GM19023 (cell line): ENCODE results near the gene PHACTR1.

Experiments used
- ATAC-seq: cut with Tn5 transposase; IDR thresholded peaks from one replicate; pipeline ENCODE4 v1.9.1; 2021; ENCODE audit warnings: mild to moderate bottlenecking, moderate library complexity; ENCODE audit not compliant: unreplicated experiment

PHACTR1 gene

DNA sequence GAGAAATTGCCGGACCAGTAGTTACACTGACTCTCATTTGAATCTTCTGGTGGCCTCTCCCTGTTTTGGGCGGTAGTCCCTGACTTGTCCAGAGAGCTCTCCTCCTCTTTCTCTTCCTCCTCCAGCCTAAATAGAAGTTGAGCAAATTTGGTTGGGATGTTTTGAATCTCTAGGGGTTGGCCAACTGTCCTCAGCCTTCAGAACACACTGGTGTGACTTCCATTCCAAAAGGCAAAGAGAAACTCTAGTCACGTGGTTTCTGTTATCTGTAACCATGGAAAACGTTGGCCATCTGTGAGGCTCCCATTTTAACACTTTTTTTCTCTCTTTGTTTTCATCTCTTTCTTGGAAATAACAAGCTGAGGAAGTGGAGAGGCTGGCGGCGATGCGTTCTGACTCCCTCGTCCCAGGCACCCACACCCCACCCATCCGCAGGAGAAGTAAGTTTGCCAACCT lies 336.5 kb downstream of the PHACTR1 start:
- no peak for ATAC-seq

DNA sequence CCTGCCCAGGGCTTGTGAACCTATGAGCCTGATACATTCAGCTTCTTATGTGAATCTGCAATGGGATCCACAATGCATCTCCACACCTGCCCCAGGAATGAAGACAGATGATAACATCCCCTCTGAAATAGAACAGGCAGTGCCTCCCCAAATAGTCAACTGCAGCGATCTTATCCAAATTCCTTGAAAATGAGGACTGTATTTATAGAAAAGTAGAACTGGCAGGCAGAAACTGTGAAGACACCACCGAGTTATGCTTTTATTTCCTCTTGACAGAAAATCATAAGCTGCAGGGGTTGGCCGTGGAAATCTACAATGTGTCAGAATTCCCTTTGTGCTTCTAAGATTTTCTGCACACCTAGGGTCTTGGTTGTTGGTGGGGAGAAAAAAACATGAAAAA lies 341.5 kb downstream of the PHACTR1 start:
- no peak for ATAC-seq

DNA sequence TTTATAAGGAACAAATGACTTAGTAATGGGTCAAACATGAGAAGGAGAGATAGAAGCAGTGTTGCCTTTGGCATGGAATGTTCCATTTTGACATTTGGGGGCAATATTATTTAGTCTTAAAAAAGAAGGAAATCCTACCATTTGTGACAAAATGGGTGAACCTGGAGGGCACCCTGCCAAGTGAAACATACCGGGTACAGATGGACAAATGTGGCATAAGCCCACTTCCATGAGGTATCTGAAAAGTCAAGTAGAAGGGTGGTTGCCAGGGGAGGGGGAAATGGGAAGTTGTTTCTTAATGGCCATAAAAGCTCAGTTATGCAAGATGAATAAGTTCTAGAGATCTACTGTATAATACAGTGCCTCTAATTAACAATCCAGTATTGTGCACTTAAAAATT lies 342.5 kb downstream of the PHACTR1 start:
- ATAC-seq = no peak

DNA sequence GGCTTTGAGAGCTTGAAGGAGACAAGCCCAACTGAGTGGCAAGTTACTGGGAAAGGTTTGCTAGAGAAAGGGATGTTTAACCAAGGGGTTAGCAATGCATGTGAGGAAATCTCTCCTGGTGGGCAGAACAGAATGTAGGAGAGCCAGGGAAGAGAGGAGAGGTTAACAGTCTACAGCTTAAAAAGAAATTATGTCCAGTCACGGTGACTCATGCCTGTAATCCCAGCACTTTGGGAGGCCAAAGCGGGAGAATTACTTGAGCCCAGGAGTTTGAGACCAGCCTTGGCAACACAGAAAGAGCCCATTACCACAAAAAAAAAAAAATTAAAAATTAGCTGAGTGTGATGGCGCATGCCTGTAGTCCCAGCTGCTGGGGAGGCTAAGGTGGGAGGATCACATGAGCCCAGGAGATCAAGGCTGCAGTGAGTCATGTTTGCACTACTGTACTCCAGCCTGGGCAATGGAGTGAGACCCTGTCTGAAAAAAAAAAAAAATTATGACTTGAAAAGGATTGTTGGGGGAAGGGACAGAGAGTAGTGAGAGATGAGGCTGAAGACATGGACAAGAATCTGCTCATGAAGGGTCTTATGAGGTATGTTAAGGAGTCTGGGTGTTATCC lies 346.8 kb downstream of the PHACTR1 start:
- no peak for ATAC-seq

DNA sequence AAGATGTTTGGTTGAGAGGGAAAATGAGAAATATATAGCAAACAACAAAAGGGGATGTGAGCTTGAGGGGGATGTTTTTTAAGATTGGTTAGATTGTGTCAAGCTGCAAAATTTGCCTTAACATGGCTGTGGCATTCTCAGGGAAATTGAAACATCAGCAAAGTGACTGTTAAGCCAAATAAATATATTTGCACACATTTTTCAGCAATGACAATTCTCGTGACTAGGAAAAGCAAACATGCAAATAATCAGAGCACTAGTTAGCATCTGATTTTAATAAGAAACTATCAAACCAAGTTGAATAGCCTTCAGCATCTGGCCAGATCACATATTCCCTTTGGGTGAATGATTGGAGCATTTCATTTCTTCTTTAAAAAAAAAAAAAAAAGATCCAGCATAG lies 349.0 kb downstream of the PHACTR1 start:
- ATAC-seq = no peak

DNA sequence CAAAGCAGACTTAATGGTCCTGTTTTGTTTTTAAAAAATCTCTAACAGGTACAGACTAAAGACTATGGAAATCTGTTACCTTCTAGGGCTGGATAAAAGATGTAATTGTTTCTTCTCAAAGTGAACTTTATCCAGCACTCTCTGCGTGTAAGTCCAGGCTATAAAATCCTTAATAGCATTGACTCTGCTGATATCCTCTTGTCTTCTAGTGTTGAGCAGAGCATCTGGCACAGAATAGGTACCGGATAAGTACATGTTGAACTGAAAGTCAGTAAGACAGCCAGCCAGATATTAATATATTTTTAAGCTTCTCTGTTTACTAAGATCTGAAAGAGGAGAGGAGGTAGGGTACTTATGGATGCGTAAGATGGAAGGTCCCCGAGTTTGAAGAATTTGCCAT lies 349.5 kb downstream of the PHACTR1 start:
- ATAC-seq = no peak

DNA sequence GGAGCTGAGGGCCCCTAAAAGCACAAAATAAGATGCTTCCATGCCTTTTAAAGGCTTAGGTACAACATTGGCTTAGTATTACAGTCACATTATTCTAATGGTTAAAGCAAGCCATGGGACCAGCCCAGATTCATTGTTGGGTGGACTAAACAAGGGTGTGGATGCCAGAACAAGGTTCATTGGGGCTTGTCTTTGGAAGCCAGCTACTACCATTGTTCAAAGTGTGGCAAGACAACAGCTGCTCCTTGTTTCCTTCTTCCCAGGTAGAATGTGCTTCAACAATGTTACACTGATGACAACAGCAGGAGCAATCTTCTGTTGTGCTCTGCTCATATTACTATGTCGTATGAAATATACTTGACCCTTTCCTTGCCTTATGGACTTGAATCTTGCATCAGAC lies 350.3 kb downstream of the PHACTR1 start:
- no peak for ATAC-seq

DNA sequence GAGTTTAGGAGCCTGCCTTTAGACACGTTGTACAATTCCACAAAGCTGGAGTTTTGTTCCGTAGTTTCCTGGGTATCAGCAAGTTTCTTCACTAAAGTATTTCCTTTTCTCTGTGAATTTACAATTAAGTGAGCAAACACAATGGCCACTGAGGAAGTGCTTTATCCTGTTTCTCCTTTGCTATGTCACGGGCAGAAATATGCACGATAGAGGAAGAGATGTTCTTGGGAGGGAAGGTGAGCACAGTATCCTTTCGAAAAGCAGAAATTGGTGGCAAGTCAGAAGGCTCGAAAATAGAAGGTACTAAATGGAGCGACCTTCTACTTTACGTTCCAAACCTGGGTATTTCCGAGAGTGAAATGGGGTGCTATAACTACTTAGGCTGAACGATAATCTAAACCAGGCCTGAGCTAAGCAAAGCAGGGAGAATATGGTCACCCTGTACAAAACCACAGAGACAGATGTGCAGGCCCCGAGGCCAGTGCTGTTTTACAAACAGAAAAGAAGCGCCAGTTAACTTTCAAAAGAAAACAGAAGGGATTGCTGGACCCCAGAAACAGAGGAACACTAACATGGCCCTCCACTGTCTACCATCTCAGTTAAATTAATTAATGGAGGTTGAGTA lies 352.1 kb downstream of the PHACTR1 start:
- ATAC-seq = no peak

DNA sequence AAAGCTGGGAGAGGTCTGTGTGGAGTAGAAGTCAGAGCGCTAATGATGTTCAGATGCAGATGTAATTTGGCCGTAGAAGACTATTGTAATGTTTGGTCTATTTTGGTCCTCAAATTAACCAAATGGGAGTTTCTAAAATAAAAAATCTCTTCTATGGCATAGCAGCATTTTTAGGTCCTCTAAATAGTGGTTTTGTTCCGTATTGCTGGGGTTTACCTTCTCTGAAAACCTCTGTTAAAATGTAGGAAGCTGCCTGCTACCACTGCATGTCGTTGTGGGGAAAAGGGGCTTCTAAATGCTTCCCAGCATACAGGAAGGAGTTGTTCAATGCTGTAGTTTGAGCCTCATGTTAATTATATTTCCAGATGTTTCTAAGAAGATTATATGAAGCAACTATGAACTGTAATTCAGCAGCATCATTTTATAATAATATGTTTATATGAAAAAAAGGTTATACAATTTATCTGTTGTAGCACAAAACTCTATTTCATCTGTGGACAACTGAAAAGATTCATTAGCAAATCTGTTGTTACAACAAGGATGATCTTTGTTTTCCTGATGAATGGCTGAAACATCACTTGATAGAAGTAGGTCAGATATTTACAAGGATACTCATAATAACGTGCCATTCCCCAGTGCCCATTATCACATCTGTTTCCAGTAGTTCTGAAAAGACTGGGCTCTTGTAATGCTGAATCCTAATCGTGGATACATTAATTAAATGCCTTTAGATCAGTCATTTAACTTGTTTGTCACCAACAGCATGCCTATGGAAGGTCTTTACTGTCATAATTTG lies 355.2 kb downstream of the PHACTR1 start:
- no peak for ATAC-seq

DNA sequence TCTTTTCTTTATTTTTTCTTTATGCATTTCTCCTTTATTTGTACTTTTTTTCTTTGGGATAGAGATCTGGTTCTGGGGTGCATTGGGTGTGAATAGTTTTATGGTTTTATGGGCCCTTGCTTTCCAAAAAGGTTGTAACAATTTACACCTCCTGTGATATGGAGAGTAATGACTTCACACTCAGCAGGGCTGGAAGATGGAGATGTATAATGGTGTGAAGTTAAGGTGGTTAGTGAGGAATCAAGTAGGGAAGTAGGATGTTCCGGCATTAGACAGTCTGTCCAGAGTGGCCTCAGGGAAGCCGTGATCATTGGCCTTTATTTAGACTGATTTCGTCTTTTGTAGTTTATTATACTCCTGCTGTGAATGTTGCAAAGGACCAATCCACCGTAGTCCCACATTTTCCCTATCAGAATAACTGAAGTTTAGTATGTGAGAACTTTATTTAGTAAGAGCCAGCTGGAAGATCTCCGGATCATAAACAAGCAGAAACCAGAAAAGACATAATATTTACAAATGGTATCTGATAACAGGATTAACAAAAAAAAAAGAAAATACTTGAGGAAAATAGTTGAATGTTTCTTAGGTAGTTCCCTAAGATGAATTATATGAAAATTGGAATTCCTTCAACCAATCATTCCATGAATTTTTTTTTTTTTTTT lies 356.2 kb downstream of the PHACTR1 start:
- no peak for ATAC-seq

DNA sequence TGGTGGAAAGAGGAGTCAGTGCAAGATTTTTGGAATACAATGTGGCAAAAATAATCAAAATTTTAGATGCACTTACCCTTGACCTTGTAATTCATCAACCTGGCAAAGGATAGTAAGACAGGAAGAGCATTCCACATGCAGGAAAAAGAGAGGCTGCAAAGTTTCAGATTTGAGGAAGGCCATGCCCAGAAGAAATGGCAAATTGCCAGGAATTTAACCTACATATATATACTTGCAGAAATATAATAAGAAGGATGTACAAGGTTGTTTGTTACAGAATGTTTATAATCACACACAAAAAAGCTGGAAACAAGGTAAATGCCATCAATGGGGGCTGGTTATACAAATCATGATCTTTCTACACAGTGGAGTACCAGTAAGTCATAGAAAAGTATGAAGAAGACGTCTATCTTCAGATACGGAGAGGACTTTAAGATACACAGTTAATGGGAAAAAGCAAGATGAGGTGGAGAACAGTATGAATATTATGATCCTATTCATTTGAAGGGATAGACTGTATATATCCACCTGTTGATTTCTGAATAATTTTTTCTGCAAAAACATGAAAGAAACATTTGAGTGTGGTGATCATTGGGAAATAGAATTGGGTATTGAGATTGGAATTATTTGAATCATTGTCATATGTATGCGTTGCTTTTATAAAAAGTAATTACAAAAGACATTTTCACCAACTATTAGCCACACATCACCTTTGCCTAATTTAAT lies 358.0 kb downstream of the PHACTR1 start:
- no peak for ATAC-seq

DNA sequence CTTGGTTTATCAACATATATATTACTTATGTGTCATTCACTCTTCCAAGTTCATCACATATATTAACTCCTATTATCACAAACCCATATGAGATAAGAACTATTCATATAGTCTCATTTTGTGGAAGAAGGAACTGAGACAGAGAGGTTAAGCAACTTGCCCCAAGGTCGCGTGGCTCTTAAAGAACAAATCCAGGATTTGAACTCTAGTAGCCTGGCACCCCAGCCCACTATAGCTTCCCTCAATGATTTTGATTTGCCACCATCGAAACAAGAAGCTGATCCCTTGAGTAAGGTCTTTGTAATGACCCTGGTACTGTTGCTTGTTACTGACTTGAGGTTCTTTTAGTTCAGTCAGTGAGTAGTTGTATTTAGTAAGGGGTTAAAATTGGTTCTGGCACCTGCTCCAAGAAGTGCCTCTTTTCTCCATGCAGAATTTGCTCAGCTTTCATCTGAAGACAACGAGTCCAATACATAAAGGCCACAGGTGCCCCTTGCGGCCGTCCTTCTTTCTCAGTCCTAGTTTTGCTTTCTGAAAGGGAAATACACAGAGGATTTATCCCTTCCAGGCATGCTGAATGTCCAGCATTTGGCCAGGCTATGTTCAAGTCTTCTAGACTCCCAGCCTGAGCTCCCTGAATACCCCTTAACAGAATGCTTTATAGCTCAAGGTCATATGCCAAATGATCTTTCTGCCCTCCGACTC lies 358.7 kb downstream of the PHACTR1 start:
- ATAC-seq = no peak

DNA sequence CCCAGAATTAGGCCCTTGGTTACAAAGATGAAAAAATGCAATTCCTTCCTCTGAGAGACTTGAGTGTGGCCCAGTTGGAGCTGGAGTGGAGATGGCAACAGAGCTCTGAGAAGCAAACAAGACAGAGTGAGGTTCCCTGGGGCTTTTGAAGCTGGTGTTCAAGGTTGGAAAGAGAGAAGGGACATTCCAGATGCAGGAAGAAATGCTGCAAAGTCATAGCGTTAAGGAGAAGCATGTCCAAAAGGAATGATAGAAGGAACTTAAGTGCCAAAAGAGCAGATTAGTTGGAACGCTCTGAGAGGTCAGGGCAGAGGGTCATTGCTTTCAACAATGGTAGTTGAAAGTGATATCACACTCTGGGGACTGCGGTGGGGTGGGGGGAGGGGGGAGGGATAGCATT lies 360.0 kb downstream of the PHACTR1 start:
- no peak for ATAC-seq

DNA sequence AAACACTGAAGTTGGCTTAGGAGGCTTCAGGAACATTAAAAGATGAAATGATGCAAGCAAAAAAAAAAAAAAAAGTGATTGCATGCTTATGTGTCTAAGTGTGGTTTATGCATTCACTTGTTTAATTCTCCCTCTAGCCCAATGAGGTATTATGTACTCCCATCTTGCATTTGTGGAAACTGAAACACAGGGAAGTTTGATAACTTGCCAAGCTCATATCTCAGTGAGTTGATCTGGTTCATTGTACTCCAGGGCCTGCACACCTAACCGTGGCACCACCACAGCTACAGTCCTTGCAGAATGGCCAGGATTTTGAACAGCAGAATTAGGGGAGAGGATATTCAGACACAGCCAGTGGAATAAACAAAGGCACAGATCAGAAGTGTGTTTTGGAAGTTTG lies 360.6 kb downstream of the PHACTR1 start:
- ATAC-seq = no peak

DNA sequence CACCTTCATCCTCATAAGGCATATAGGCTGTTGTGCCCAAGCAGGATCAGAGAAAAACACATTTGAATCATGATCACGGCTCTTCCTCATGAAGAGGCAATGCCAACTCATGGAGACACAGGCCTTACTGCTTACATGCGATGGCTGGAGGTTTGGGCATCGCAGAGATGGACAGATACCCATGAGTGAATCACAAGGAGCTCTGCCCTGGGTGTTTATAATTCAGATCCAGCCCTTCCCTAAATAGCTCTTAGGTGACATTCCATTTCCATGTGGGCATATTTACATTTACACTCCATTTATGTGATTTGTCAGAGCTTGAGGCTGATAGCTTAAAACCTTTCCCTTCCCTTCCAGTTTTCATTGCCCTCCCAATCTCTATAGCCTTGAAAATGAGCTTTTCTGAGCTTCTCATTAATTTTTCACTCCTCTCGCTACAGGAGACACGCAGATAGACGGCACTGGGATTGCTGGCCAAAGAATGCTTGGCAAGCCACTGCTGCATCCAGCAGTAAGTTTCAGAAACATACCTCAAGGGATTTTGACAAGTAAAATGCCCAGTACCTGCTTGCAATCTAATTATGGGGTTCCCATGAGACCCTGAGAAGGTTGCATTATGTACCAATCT lies 362.6 kb downstream of the PHACTR1 start:
- ATAC-seq = no peak

DNA sequence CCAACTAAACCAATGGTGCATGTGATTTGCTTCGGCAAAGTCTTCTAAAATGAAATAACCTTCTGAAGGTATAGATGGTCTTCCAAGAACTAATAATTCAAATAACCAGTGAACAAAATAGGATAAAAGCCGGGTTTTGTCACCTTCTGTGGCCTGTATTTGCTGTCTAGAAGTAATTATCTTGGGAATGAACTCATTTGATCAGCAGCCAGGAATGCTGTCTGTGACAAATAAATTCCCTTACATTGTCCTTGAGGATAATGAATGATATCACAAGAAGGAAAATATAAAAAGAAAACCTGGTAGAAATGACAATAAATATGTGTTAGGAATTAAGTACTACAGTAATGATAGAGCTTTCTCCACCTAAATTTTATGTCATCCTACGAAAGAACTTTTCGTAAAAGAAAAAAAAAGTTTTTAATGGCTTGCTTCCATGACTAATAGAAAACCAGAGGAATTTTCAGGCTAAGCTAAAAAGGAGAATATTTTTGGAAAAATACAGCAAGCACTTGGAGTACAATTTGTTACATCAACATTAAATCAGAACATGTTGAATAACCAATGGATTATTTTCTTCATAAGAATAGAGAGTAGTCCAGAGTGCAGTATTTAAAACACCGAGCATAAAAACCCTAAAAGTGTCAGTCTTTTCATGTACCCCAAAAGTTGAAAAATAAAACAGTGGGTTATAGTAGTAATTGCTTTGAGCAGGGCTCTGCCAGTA lies 364.1 kb downstream of the PHACTR1 start:
- ATAC-seq = no peak

DNA sequence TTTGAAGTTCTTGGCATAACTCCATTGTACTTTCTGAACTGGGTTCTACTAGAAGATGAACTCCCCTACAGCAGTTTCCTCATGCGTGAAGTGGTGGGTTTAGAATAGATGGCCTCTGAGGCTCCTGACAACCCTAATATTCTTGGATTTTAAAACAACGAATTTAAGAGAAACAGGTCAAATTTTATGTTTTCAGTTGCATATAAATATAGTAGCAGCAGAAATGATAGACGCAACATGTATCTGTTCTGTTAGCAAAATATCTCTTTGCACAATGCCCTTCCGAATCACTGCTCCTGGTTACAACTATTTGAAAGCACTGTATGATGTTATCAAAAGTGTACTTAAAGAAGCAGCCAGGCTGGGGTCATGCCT lies 364.6 kb downstream of the PHACTR1 start:
- ATAC-seq = no peak

DNA sequence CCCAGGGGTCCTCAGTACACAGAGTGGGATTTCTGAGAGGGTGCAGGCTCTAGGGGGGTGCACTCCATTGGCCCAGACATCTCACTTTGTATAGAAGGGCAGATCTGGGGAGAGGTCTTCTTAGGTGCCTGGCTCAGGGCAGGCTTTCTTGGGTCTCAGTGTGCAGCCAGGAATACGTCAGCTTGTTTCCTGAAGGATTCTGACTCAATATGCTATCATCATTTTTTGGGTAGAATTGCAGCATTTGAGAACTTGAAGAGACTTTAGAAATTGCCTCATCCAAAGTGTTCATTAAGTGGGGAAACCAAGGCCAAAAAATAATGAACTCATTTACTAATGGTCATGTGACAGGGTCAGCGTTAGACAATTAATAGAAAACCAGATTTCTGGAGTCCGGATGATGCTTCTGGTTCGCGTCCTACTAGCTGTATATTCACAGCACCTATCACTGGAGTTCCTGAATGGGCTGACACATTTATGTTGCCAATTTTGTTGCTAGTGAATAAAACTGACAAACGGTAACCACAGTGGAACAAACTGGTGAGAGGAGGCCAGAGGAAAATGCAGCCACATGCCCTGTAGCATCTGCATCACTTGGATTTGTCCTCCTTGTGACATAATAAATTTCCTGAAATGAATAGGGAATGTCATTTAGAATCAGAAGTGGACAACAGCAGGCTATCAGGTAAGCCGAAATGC lies 372.9 kb downstream of the PHACTR1 start:
- no peak for ATAC-seq

DNA sequence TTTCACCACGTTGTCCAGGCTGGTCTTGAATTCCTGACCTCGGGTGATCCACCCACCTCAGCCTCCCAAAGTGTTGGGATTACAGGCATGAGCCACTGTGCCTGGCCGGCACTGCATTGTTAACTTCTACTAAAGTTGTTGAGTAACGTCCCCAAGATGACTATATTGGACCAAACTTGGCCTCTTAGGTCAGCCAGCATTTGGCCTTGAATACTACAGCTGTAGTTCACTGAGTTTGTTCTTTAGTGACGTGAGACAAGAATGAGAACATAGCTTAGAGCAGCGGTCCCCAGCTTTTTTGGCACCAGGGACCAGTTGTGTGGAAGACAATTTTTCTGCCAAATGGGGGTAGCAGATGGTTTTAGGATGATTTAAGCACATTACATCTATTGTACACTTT lies 374.6 kb downstream of the PHACTR1 start:
- no peak for ATAC-seq
